Stimulated activated CD4-positive, alpha-beta T cell treated with anti-CD3 and anti-CD28 coated beads, TNF-alpha, amount 100 ng/mL, for 24 hours (primary cell): Measurements from ENCODE around the gene ABLIM2.

Source experiments
- DNase-seq, 3 experiments: peaks; one replicate each; pipeline ENCODE4 v3.0.0-alpha.2; 2020; ENCODE audit warnings: low read depth in 3 of 3

ABLIM2 gene

GRCh38 chr4:8120501-8120900, 38.1 kb downstream of the ABLIM2 start:
- DNase-seq: no peak

GRCh38 chr4:8119877-8120276, 38.7 kb downstream of the ABLIM2 start:
- no peak for DNase-seq

- DNase-seq: no peak
These were observed 40.1 kb downstream of the ABLIM2 start for GRCh38 chr4:8118531-8118930.

- DNase-seq: no peak
These were observed 40.6 kb downstream of the ABLIM2 start for GRCh38 chr4:8118035-8118434.

GRCh38 chr4:8117278-8117682, 41.3 kb downstream of the ABLIM2 start:
- peak in 1 of 3 experiments; percentile 51 for DNase-seq

GRCh38 chr4:8115916-8116315, 42.7 kb downstream of the ABLIM2 start:
- DNase-seq: no peak

- DNase-seq: no peak
These were observed 43.5 kb downstream of the ABLIM2 start for GRCh38 chr4:8115203-8115520.

GRCh38 chr4:8114456-8115202, 44.0 kb downstream of the ABLIM2 start:
- no peak for DNase-seq

GRCh38 chr4:8113611-8114377, 44.8 kb downstream of the ABLIM2 start:
- no peak for DNase-seq

- DNase-seq: no peak
These were observed 45.9 kb downstream of the ABLIM2 start for GRCh38 chr4:8112672-8113071.

- DNase-seq: no peak
These were observed 46.5 kb downstream of the ABLIM2 start for GRCh38 chr4:8112036-8112576.

GRCh38 chr4:8110071-8110986, 48.3 kb downstream of the ABLIM2 start:
- peak in 1 of 3 experiments; percentile 7 for DNase-seq

GRCh38 chr4:8109406-8110065, 49.1 kb downstream of the ABLIM2 start:
- no peak for DNase-seq

- no peak for DNase-seq
These were observed 49.6 kb downstream of the ABLIM2 start for GRCh38 chr4:8108991-8109390.

GRCh38 chr4:8108261-8108660, 50.4 kb downstream of the ABLIM2 start:
- no peak for DNase-seq

GRCh38 chr4:8107146-8107657, 51.4 kb downstream of the ABLIM2 start:
- no peak for DNase-seq

GRCh38 chr4:8106451-8107025, 52.1 kb downstream of the ABLIM2 start:
- DNase-seq: no peak

- DNase-seq: no peak
These were observed 53.1 kb downstream of the ABLIM2 start for GRCh38 chr4:8105306-8106100.

- DNase-seq: no peak
These were observed 53.9 kb downstream of the ABLIM2 start for GRCh38 chr4:8104491-8105305.
